Renal cortex interstitium (tissue), 15 donors: ENCODE data around the gene NOC2L. TPM values are rescaled to one million over a fixed set of nuclear protein-coding genes. Genes with fewer than 3 reads are reported as not detected.

Experiments
- DNase-seq, 11 donors: peaks; one replicate each; pipeline ENCODE4 v3.0.0-alpha.2; 2013; ENCODE audit warnings: low read depth in 9 of 11, low spot score in 4 of 11; ENCODE audit errors: extremely low read depth in 1 of 11
- long read RNA-seq, 16 experiments: transcript quantifications; one replicate each; lab custom pipeline, GENCODE V29; 2026
- polyA plus RNA-seq, 3 donors: library from polyadenylated mRNA; unstranded; fragments of 120-200 nt; gene quantifications; one replicate each; pipeline ENCODE4 v1.2.1, GENCODE V29; 2013; ENCODE audit not compliant: insufficient read length in 3 of 3

Gene NOC2L
- 10 to 100 TPM; 52.0 to 64.3 (median 64.2) TPM for polyA plus RNA-seq
- long read RNA-seq, donor 1, partial matches to known transcripts: 0 of 5 reads
- long read RNA-seq, donor 1, other reads (novel, unspliced or antisense): 0 of 5 reads
- long read RNA-seq, donor 2, partial matches to known transcripts: 0 of 6 reads
- long read RNA-seq, donor 2, other reads (novel, unspliced or antisense): 0 of 6 reads
- long read RNA-seq, donor 3, partial matches to known transcripts: 0 of 2 reads
- long read RNA-seq, donor 3, other reads (novel, unspliced or antisense): 0 of 2 reads
- long read RNA-seq, donor 4, partial matches to known transcripts: 48 of 54 reads
- long read RNA-seq, donor 4, other reads (novel, unspliced or antisense): 0 of 54 reads
- long read RNA-seq, donor 5: 0 reads
- long read RNA-seq, donor 6, partial matches to known transcripts: 9 of 12 reads
- long read RNA-seq, donor 6, other reads (novel, unspliced or antisense): 0 of 12 reads
- long read RNA-seq, donor 7, partial matches to known transcripts: 6 of 9 reads
- long read RNA-seq, donor 7, other reads (novel, unspliced or antisense): 0 of 9 reads
- long read RNA-seq, donor 8, transcript NOC2L-201 (19 exons, 2,790 nt): major isoform, 15 of 24 reads
- long read RNA-seq, donor 8, partial matches to known transcripts: 0 of 24 reads
- long read RNA-seq, donor 8, other reads (novel, unspliced or antisense): 5 of 24 reads
- long read RNA-seq, donor 9, transcript NOC2L-201 (19 exons, 2,790 nt): major isoform, 5 of 7 reads
- long read RNA-seq, donor 9, partial matches to known transcripts: 0 of 7 reads
- long read RNA-seq, donor 9, other reads (novel, unspliced or antisense): 0 of 7 reads
- long read RNA-seq, donor 10, partial matches to known transcripts: 0 of 3 reads
- long read RNA-seq, donor 10, other reads (novel, unspliced or antisense): 0 of 3 reads
- long read RNA-seq, donor 11, partial matches to known transcripts: 5 of 9 reads
- long read RNA-seq, donor 11, other reads (novel, unspliced or antisense): 0 of 9 reads
- long read RNA-seq, donor 12, partial matches to known transcripts: 0 of 4 reads
- long read RNA-seq, donor 12, other reads (novel, unspliced or antisense): 0 of 4 reads
- long read RNA-seq, donor 13, partial matches to known transcripts: 8 of 21 reads
- long read RNA-seq, donor 13, other reads (novel, unspliced or antisense): 7 of 21 reads
- long read RNA-seq, donor 14, partial matches to known transcripts: 0 of 2 reads
- long read RNA-seq, donor 14, other reads (novel, unspliced or antisense): 0 of 2 reads
- long read RNA-seq, donor 15, partial matches to known transcripts: 0 of 3 reads
- long read RNA-seq, donor 15, other reads (novel, unspliced or antisense): 0 of 3 reads
- long read RNA-seq, donor 16, transcript NOC2L-201 (19 exons, 2,790 nt): major isoform, 10 of 33 reads
- long read RNA-seq, donor 16, transcript NOC2L-202 (2 exons, 878 nt): minor isoform, 6 of 33 reads
- long read RNA-seq, donor 16, partial matches to known transcripts: 17 of 33 reads
- long read RNA-seq, donor 16, other reads (novel, unspliced or antisense): 0 of 33 reads

DNA sequence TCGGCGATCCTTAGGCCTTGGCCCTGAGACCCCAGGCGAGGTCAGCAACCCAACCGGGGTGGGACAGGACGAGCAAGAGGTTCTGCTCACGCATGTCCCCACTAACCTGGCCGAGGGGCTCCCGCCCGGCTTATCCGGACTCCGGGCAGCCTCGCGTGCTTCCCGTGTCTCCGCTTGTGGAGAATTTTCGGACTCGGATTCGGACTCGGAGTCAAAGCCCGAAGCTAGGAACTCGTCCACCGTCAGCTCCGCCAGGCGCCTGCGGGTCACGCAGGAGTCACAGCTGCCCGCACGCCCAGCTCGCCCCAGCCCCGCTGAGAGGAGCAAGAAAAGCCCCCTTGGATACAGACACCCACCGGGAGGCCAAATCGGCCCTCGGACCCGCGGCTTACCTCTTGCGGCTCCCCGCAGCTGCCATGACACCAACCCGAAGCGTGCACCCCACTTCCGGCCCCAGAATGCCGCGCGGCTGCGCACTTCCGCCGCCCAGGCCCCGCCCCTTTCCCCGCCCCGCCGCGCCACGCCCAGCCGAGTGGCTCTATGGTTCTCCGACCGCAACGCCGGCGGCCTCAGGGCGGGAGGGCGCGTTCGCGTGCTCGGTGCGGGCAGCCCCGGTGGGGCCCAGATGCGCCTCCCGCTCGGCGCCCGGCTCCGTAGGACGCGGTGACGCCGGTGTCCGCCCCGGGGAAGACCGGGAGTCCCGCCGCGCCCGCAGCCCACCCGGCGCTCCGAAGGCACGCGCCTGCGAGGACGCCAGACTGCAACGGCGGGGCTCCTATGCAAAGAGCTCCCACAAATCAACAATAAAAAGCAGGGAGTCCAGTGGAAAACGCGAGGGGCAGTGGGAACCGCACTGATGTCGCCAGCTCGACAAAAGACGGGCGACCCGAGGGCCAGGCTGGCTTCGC, at the start of gene NOC2L:
TSS of gene NOC2L (minus strand) at position 434 of the 908 bp plus-strand sequence. CDS start at position 418, 16 bp downstream.
- peak in 8 of 11 donors; percentile 73 to 88 (median 86) for DNase-seq

- DNase-seq: no peak
These were observed 47.5 kb upstream of the NOC2L start for GRCh38 chr1:1006305-1007159.

- DNase-seq: no peak
These were observed 46.8 kb upstream of the NOC2L start for GRCh38 chr1:1005774-1006304.

DNA sequence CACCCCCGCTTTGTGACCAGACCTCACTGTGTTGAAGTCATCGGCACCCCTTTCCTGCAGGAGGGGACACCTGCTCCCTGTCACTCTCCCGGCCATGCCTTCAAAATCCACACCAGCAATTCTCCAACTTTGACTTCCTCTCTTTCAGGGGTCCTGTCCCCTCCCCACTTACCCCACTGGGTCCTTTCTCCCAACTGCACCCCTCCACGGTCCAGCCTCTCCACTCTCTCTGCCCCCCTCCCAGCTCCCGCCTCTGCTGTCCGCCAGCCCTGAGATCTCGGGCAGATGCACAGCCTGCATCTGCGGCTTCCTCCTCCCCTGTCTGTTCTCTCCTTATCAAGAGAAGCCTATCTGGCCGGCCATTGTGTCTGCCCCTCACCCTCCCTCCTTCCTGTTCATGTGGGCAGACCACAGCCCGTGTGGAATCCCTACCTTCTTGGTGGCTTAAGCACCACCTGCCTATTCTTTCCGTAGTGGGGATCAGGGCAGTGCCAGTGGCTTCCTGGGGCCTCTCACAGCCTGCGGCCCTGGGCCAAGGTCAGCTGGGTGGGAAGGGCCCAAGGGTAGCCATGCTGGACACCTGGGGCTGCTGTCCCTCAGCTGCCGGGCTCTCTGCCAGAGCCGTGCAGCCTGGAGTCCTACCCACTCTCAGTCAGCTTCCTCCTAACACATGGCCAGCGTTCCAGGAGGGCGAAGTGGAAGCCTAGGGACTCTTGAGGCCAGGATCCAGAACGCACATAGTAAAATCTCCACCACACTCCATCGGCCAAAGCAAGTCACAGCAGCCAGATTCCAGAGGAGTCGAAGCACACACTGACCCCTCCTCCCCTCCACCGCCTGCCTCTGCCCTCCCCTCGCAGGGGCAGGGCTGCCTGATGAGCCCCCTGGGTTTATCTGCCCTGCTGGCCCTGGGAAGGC, 46.0 kb upstream of the NOC2L start:
- DNase-seq: no peak

DNA sequence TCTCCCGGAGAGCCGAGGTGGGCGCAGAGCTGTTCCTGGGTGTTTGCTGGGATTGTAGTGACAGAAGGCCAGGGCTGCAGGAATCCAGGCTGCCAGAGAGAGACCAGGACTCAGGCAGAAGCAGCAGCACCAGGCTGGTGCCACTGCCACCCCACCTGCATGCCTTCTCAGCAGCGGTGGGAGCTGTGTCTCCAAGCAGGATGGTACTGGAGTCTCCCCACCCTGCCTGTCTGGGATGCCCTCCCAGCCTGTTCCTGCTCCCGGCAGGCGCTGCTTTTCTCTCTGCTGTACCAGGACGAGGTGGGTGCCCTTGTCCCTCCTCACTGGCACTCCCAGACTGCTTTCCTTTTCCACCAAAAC, 45.3 kb upstream of the NOC2L start:
- no peak for DNase-seq

DNA sequence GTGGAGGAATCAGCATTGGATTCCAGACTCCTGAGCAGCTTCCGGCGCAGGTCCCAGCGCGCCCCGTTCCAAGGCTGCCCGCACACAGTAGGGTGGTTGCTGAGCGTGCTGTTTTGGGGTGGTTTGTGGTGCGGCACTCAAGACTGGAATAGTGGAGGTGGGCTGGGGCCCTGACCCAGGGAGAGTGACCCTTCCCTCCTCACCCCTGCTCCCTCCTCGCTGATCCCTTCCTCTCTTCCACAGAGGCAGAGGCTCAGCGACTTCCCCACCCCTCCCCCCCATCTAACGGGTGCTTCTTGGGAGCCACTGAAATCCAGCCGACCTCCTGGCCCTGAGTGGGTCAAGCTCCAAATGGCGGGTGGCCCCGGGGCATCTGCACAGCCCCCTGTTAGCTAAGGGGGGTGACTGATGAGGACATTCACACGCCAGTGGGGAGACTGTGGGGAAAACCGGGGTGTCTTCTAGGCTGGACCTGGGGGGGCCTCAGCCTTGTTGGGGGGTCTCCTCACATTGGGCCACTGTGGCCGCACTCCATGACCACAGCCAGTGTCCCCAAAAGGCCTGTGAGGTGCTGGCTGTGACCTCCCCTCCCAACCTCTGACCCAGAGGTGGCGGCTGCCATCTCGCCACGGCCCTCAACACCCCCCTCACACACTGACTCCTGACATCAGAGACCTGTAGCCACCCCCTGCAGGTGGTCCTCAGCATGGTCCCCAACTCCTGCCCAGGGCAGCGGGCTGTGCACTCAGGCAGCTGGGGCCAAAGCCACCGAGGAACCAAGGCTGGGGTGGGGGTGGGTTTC, 44.8 kb upstream of the NOC2L start:
- no peak for DNase-seq

DNA sequence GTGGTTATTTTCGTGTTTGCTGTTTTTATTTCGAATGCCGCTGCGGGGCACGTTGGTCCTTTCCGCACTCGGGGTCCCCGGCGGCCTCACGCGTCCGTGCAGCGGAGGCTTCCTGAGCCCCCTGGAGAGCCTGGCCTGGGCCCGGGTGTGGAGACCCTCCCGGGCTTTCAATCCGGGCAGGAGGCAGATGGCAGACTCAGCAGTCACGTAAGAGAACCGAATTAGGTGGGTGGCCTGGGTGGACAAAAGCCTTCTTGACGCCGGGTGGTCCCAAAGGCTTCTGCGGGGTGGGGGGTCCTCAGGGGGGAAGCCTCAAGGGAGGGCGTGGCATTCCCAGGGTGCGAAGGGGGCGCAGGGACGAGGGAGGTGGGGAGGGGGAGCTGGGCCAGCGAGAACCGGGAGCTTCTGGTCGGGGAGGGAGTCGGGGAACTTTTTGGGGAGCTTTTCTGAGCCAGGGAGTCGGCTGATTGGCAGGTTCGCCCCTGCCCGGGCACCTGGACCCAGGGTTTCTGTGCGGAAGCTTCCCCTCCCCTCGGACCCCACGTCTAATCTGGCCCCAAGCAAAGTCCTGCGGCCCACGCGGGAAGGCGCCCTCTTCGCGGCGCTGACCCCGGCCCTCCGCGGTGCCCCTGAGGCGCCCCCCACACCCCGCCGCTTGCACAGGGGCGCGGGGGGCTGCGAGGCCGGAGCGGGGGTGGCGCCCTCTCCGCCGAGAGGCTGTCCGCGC, 42.2 kb upstream of the NOC2L start:
- no peak for DNase-seq

- peak in 3 of 11 donors; percentile 68 to 79 (median 72) for DNase-seq
These were observed 41.5 kb upstream of the NOC2L start for GRCh38 chr1:1000357-1001056.

- peak in 8 of 11 donors; percentile 84 to 91 (median 88) for DNase-seq
These were observed 40.8 kb upstream of the NOC2L start, which contains the start of gene HES4 for GRCh38 chr1:999725-1000356. HES4 (minus strand) TSS chr1:1000097; CDS start chr1:999973, 124 bp downstream.

DNA sequence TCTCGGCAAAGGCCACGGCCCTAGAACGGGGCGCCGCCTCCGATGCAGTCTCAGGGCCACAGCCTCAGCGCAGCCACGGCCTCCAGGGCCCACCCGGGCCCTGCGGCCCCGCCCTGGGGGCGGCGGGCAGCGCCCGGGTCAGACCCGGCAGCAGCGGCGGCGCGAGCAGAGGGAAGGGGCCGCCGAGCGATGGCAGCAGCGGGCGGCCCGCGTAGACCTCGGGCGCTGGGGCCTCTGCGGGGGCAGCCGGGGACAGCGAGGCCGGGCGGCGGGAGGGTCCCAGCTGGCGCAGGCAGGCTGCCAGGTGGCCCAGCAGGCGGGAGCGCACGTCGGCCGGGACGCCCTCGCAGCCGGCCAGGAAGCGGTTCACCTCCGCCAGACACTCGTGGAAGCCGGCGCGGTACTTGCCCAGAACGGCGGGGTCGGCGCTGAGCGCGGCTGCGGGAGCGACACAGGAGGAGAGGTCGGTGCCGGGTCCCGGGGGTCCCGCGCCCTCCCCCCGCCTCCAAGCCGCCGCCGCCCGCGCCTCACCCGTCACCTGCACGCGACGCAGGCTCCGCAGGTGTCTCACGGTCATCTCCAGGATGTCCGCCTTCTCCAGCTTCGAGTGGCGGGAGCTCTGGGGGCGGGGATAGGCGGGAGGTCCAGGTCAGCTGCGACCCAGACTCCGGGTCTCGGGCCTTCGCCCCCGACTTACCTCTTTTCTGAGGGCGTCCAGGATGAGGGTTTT, 40.1 kb upstream of the NOC2L start:
- no peak for DNase-seq

DNA sequence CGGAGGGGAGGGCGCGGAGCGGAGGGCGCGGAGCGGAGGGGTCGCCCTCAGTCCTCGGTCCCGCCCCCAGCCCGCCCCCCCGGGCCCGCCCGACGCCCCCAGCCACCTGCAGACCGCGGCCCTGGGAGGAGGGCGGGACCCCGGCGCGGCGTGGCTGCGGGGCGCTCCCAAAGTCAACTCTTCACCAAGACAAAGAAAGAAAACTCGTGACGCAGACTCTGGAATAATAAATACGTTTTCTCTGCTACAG, 39.6 kb upstream of the NOC2L start:
- DNase-seq: no peak

- DNase-seq: no peak
These were observed 39.1 kb upstream of the NOC2L start for GRCh38 chr1:997993-998744.
